HG02759 (cell line): ENCODE measurements around the gene ZNF488.
"Not testable (repeated sequence)": the region's sequence is repeated elsewhere in the genome, so short reads cannot be mapped to it uniquely, and the experiment has no call there.

Experiments
- ATAC-seq: cut with Tn5 transposase; IDR thresholded peaks from one replicate; pipeline ENCODE4 v1.9.1; 2021; ENCODE audit warnings: mild to moderate bottlenecking, moderate library complexity; ENCODE audit not compliant: unreplicated experiment

ZNF488 gene

GRCh38 chr10:47410271-47410670 is 26.2 kb upstream of the ZNF488 start:
- ATAC-seq = no peak

GRCh38 chr10:47409866-47410256 is 25.8 kb upstream of the ZNF488 start:
- no peak for ATAC-seq

- no peak for ATAC-seq
Measured at GRCh38 chr10:47409171-47409865, 25.2 kb upstream of the ZNF488 start.

- ATAC-seq = no peak
Measured at GRCh38 chr10:47408606-47409005, 24.5 kb upstream of the ZNF488 start.

GRCh38 chr10:47406870-47407691 is 23.0 kb upstream of the ZNF488 start:
- ATAC-seq = no peak

GRCh38 chr10:47406548-47406869 is 22.4 kb upstream of the ZNF488 start:
- ATAC-seq = no peak

- no peak for ATAC-seq
Measured at GRCh38 chr10:47405857-47406547, 21.9 kb upstream of the ZNF488 start.

GRCh38 chr10:47404937-47405336 is 20.8 kb upstream of the ZNF488 start:
- ATAC-seq = no peak

GRCh38 chr10:47404446-47404845 is 20.4 kb upstream of the ZNF488 start:
- no peak for ATAC-seq

GRCh38 chr10:47403446-47404318 is 19.6 kb upstream of the ZNF488 start:
- ATAC-seq = no peak

- ATAC-seq = no peak
Measured at GRCh38 chr10:47402641-47403301, 18.7 kb upstream of the ZNF488 start.

- ATAC-seq = no peak
Measured at GRCh38 chr10:47401874-47402640, 18.0 kb upstream of the ZNF488 start.

- no peak for ATAC-seq
Measured at GRCh38 chr10:47401210-47401609, 17.1 kb upstream of the ZNF488 start.

GRCh38 chr10:47400786-47401185 is 16.7 kb upstream of the ZNF488 start:
- ATAC-seq = no peak

GRCh38 chr10:47400251-47400650 is 16.2 kb upstream of the ZNF488 start:
- ATAC-seq = no peak

GRCh38 chr10:47397256-47397655 is 13.2 kb upstream of the ZNF488 start:
- ATAC-seq = no peak

- no peak for ATAC-seq
Measured at GRCh38 chr10:47396311-47396717, 12.2 kb upstream of the ZNF488 start.

GRCh38 chr10:47389619-47390018 is 5.5 kb upstream of the ZNF488 start:
- ATAC-seq = no peak

- no peak for ATAC-seq
Measured at GRCh38 chr10:47388879-47389278, 4.8 kb upstream of the ZNF488 start.

- not testable (repeated sequence) for ATAC-seq
Measured at GRCh38 chr10:47386104-47386503, 2.0 kb upstream of the ZNF488 start.
